ENCODE data around the gene FSHR.

GRCh38 chr2:49113046-49113445 is 41.3 kb downstream of the FSHR start:
- TF ChIP-seq CTCF (conservative IDR thresholded peaks at IDR 0.05; ENCODE audit: low read depth, low read length) = no peak
- no peak for TF ChIP-seq EZH2 (IDR thresholded peaks at IDR 0.05; ENCODE audit: low read length, unreplicated experiment)

Data from PC-3 (cell line).